Bronchial epithelial cell (primary cell): ENCODE measurements around the gene RGMA. TPM values are rescaled to one million over a fixed set of nuclear protein-coding genes. Genes with fewer than 3 reads are reported as not detected.

Source experiments
- DNase-seq: peaks from one replicate; pipeline ENCODE4 v3.0.0-alpha.2; 2010; ENCODE audit warnings: low read depth
- FAIRE-seq: peaks from 2 replicates; lab custom pipeline; 2011; peaks lifted over from hg19 to GRCh38; lab: Jason Lieb, UNC
- H3K27me3 ChIP-seq: 2 replicates; pipeline ENCODE4 v1.5.1; 2011; ENCODE audit warnings: low read length; ENCODE audit not compliant: control insufficient read depth, insufficient read depth
- H3K36me3 ChIP-seq: 2 replicates; pipeline ENCODE4 v1.5.1; 2011; ENCODE audit warnings: low read length; ENCODE audit not compliant: control insufficient read depth, insufficient read depth
- H3K4me3 ChIP-seq: 2 replicates; pipeline ENCODE4 v1.5.1; 2011; ENCODE audit warnings: mild to moderate bottlenecking, low read depth, low read length, control low read depth
- total RNA-seq: library from RNA; depleted of rRNA; stranded (reverse); fragments of >200 nt; gene quantifications from 2 replicates; pipeline ENCODE4 v1.2.1, GENCODE V29; 2014
- TF ChIP-seq, protein P1 (sequence below): IDR thresholded peaks from 2 replicates; pipeline ENCODE4 v1.5.1; 2011; ENCODE audit warnings: mild to moderate bottlenecking, moderate library complexity, low read length, control low read depth, inconsistent platforms; ENCODE audit not compliant: insufficient read depth, severe bottlenecking

RGMA gene
- total RNA-seq, 1 donor from 2014 or later, result 0.53 TPM

- Histone ChIP-seq H3K36me3 (peaks cover 34% of the 10 kb centered on the region), H3K27me3 (no peaks in the 10 kb centered on the region), H3K4me3 (no peak overlapping the region)
- no peak for FAIRE-seq
- TF ChIP-seq, protein P1, sequence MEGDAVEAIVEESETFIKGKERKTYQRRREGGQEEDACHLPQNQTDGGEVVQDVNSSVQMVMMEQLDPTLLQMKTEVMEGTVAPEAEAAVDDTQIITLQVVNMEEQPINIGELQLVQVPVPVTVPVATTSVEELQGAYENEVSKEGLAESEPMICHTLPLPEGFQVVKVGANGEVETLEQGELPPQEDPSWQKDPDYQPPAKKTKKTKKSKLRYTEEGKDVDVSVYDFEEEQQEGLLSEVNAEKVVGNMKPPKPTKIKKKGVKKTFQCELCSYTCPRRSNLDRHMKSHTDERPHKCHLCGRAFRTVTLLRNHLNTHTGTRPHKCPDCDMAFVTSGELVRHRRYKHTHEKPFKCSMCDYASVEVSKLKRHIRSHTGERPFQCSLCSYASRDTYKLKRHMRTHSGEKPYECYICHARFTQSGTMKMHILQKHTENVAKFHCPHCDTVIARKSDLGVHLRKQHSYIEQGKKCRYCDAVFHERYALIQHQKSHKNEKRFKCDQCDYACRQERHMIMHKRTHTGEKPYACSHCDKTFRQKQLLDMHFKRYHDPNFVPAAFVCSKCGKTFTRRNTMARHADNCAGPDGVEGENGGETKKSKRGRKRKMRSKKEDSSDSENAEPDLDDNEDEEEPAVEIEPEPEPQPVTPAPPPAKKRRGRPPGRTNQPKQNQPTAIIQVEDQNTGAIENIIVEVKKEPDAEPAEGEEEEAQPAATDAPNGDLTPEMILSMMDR, result no peak
- DNase-seq, result no peak
These were observed 91.2 kb downstream of the RGMA start for GRCh38 chr15:92997821-92998220.

GRCh38 chr15:92992720-92993119 is 96.3 kb downstream of the RGMA start:
- TF ChIP-seq, protein P1, result no peak
- H3K36me3 ChIP-seq, result peaks cover 32% of the 10 kb centered on the region
- H3K4me3 ChIP-seq, result no peak overlapping the region
- no peak for DNase-seq
- FAIRE-seq, result no peak
- no peaks in the 10 kb centered on the region for H3K27me3 ChIP-seq

GRCh38 chr15:92990031-92990430 is 99.0 kb downstream of the RGMA start:
- DNase-seq (no peak), FAIRE-seq (no peak)
- H3K36me3 ChIP-seq, result peaks cover 37% of the 10 kb centered on the region
- TF ChIP-seq, protein P1, result no peak
- H3K4me3 ChIP-seq, result no peak overlapping the region
- no peaks in the 10 kb centered on the region for H3K27me3 ChIP-seq

GRCh38 chr15:92989470-92989869 is 99.5 kb downstream of the RGMA start:
- no peak for DNase-seq
- FAIRE-seq, result no peak
- Histone ChIP-seq H3K36me3 (peaks cover 38% of the 10 kb centered on the region), H3K27me3 (no peaks in the 10 kb centered on the region), H3K4me3 (no peak overlapping the region)
- TF ChIP-seq, protein P1, result no peak

Other genes starting within 250 kb of the RGMA start
- gene CHD2, start 188.9 kb downstream of the RGMA start, total RNA-seq, result 65.6 and 104 TPM in 2 replicates